ENCODE measurements around the gene COL18A1. TPM values are rescaled to one million over a fixed set of nuclear protein-coding genes. Genes with fewer than 3 reads are reported as not detected.
A peak's percentile ranks its signal among the peaks of the same experiment; 100 is the strongest.

COL18A1 gene
- total RNA-seq, 1 donor from 2014 or later = 9.5 TPM

- peaks cover 9% of the 10 kb centered on the region for H3K4me1 Mint-ChIP-seq (ENCODE audit: low read depth, unreplicated experiment)
- H3K27me3 Mint-ChIP-seq (ENCODE audit: unreplicated experiment) = peaks cover 11% of the 10 kb centered on the region
- peak; percentile 39 for TF ChIP-seq CTCF (IDR thresholded peaks at IDR 0.05; ENCODE audit: partially characterized antibody, unreplicated experiment)
- no peak overlapping the region for H3K27ac Mint-ChIP-seq (ENCODE audit: unreplicated experiment)
- no peaks in the 10 kb centered on the region for H3K36me3 Mint-ChIP-seq (ENCODE audit: unreplicated experiment)
- peak; percentile 25 for DNase-seq
- peaks cover 11% of the 10 kb centered on the region for H3K9me3 Mint-ChIP-seq (ENCODE audit: unreplicated experiment)
- no peak overlapping the region for H3K4me3 Mint-ChIP-seq (ENCODE audit: unreplicated experiment)
These were observed 104.9 kb downstream of the COL18A1 start for GRCh38 chr21:45509566-45510465.

DNA sequence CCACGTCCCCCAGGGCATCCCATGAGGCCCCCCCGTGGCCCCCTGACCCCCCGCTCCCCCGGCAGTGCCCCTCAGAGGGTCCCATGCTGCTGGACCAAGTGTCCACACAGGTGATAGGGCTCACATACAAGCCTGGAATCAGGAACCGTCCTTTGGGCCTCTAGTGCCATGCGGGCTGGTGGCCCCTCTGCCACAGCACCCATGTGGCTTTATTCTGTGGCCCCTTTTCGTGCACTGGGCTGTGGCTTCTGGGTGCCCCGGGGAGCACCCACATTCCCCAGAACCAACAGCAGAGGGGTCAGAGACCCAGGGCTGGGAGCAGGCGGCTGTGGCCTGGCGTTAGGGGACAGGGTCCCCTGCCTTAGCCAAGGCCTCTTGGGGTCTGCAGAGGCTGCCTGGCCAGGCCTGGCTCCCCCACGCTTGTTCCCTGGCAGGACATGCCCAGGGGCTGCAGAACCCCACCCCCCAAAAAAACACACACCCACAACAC lies 105.5 kb downstream of the COL18A1 start:
- peaks cover 11% of the 10 kb centered on the region for H3K9me3 Mint-ChIP-seq (ENCODE audit: unreplicated experiment)
- no peak overlapping the region for H3K27ac Mint-ChIP-seq (ENCODE audit: unreplicated experiment)
- no peak for DNase-seq
- peaks cover 9% of the 10 kb centered on the region for H3K4me1 Mint-ChIP-seq (ENCODE audit: low read depth, unreplicated experiment)
- H3K36me3 Mint-ChIP-seq (ENCODE audit: unreplicated experiment) = no peaks in the 10 kb centered on the region
- H3K27me3 Mint-ChIP-seq (ENCODE audit: unreplicated experiment) = peaks cover 11% of the 10 kb centered on the region
- TF ChIP-seq CTCF (IDR thresholded peaks at IDR 0.05; ENCODE audit: partially characterized antibody, unreplicated experiment) = no peak
- no peak overlapping the region for H3K4me3 Mint-ChIP-seq (ENCODE audit: unreplicated experiment)

GRCh38 chr21:45511007-45511406 lies 106.0 kb downstream of the COL18A1 start:
- Mint-ChIP-seq H3K36me3 (ENCODE audit: unreplicated experiment) (no peaks in the 10 kb centered on the region), H3K9me3 (ENCODE audit: unreplicated experiment) (peaks cover 11% of the 10 kb centered on the region), H3K27me3 (ENCODE audit: unreplicated experiment) (peaks cover 11% of the 10 kb centered on the region), H3K4me3 (ENCODE audit: unreplicated experiment) (no peak overlapping the region), H3K27ac (ENCODE audit: unreplicated experiment) (no peak overlapping the region), H3K4me1 (ENCODE audit: low read depth, unreplicated experiment) (peaks cover 9% of the 10 kb centered on the region)
- DNase-seq = peak; percentile 19
- no peak for TF ChIP-seq CTCF (IDR thresholded peaks at IDR 0.05; ENCODE audit: partially characterized antibody, unreplicated experiment)

- no peak for TF ChIP-seq CTCF (IDR thresholded peaks at IDR 0.05; ENCODE audit: partially characterized antibody, unreplicated experiment)
- H3K4me3 Mint-ChIP-seq (ENCODE audit: unreplicated experiment) = no peak overlapping the region
- H3K9me3 Mint-ChIP-seq (ENCODE audit: unreplicated experiment) = peaks cover 10% of the 10 kb centered on the region
- H3K36me3 Mint-ChIP-seq (ENCODE audit: unreplicated experiment) = no peaks in the 10 kb centered on the region
- DNase-seq = peak; percentile 39
- no peak overlapping the region for H3K27ac Mint-ChIP-seq (ENCODE audit: unreplicated experiment)
- H3K4me1 Mint-ChIP-seq (ENCODE audit: low read depth, unreplicated experiment) = peaks cover 11% of the 10 kb centered on the region
- H3K27me3 Mint-ChIP-seq (ENCODE audit: unreplicated experiment) = peaks cover 11% of the 10 kb centered on the region
These were observed 106.9 kb downstream of the COL18A1 start for GRCh38 chr21:45511661-45512431.
